HL-60 (cell line): ENCODE results near the gene FARP2.

ENCODE experiments used
- GABPA ChIP-seq: IDR thresholded peaks from 2 replicates; pipeline ENCODE4 v1.6.1; 2012; ENCODE audit warnings: low read depth
- POLR2AphosphoS5 ChIP-seq: IDR thresholded peaks from 2 replicates; pipeline ENCODE4 v1.6.1; 2012; ENCODE audit warnings: low read depth
- SPI1 ChIP-seq: IDR thresholded peaks from 2 replicates; pipeline ENCODE4 v1.6.1; 2012; ENCODE audit warnings: low read depth, mild to moderate bottlenecking, borderline replicate concordance
- TF ChIP-seq, protein P1 (sequence below): IDR thresholded peaks from one replicate; pipeline ENCODE4 v1.5.1; 2011; ENCODE audit warnings: low read length, control low read depth, inconsistent platforms; ENCODE audit not compliant: insufficient read depth
- TF ChIP-seq, protein P2 (sequence below): IDR thresholded peaks from 2 replicates; pipeline ENCODE4 v1.6.1; 2012; ENCODE audit warnings: low read depth; ENCODE audit not compliant: insufficient replicate concordance

- TF ChIP-seq, protein P1, sequence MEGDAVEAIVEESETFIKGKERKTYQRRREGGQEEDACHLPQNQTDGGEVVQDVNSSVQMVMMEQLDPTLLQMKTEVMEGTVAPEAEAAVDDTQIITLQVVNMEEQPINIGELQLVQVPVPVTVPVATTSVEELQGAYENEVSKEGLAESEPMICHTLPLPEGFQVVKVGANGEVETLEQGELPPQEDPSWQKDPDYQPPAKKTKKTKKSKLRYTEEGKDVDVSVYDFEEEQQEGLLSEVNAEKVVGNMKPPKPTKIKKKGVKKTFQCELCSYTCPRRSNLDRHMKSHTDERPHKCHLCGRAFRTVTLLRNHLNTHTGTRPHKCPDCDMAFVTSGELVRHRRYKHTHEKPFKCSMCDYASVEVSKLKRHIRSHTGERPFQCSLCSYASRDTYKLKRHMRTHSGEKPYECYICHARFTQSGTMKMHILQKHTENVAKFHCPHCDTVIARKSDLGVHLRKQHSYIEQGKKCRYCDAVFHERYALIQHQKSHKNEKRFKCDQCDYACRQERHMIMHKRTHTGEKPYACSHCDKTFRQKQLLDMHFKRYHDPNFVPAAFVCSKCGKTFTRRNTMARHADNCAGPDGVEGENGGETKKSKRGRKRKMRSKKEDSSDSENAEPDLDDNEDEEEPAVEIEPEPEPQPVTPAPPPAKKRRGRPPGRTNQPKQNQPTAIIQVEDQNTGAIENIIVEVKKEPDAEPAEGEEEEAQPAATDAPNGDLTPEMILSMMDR: no peak
- TF ChIP-seq GABPA (no peak), POLR2AphosphoS5 (no peak), SPI1 (no peak)
- TF ChIP-seq, protein P2, sequence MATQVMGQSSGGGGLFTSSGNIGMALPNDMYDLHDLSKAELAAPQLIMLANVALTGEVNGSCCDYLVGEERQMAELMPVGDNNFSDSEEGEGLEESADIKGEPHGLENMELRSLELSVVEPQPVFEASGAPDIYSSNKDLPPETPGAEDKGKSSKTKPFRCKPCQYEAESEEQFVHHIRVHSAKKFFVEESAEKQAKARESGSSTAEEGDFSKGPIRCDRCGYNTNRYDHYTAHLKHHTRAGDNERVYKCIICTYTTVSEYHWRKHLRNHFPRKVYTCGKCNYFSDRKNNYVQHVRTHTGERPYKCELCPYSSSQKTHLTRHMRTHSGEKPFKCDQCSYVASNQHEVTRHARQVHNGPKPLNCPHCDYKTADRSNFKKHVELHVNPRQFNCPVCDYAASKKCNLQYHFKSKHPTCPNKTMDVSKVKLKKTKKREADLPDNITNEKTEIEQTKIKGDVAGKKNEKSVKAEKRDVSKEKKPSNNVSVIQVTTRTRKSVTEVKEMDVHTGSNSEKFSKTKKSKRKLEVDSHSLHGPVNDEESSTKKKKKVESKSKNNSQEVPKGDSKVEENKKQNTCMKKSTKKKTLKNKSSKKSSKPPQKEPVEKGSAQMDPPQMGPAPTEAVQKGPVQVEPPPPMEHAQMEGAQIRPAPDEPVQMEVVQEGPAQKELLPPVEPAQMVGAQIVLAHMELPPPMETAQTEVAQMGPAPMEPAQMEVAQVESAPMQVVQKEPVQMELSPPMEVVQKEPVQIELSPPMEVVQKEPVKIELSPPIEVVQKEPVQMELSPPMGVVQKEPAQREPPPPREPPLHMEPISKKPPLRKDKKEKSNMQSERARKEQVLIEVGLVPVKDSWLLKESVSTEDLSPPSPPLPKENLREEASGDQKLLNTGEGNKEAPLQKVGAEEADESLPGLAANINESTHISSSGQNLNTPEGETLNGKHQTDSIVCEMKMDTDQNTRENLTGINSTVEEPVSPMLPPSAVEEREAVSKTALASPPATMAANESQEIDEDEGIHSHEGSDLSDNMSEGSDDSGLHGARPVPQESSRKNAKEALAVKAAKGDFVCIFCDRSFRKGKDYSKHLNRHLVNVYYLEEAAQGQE: no peak
Observed at GRCh38 chr2:241321033-241321432, 35.1 kb upstream of the FARP2 start.
